Adrenal gland (tissue), 12 donors: ENCODE results near the gene ZFP3. TPM values are rescaled to one million over a fixed set of nuclear protein-coding genes. Genes with fewer than 3 reads are reported as not detected.
"Not testable (repeated sequence)": the region's sequence is repeated elsewhere in the genome, so short reads cannot be mapped to it uniquely, and the experiment has no call there.

Source experiments
- DNase-seq, 7 donors: peaks; one replicate each; pipeline ENCODE4 v3.0.0-alpha.2; 2019 to 2020
- H3K27ac ChIP-seq, 5 donors: fragments of 200-600 bp; sonication (generic) in 4 of 5; 1 replicate in 3 of 5; 2 replicates in 2 of 5; pipeline versions ENCODE4 v1.5.1 to v1.8.0; 2016 to 2020; ENCODE audit warnings: mild to moderate bottlenecking in 1 of 5
- H3K27me3 ChIP-seq: fragments of 200-600 bp; 2 replicates; pipeline ENCODE4 v1.8.0; 2021
- H3K36me3 ChIP-seq, 2 donors: fragments of 200-600 bp; replicated peaks in 1 of 2; 1 replicate in 1 of 2; 2 replicates in 1 of 2; pipeline versions ENCODE4 v1.5.1 to v1.8.0; 2018 to 2022
- H3K4me1 ChIP-seq, 2 donors: fragments of 200-600 bp; replicated peaks in 1 of 2; 1 replicate in 1 of 2; 2 replicates in 1 of 2; pipeline versions ENCODE4 v1.5.1 to v1.8.0; 2018 to 2021
- H3K4me3 ChIP-seq, 4 donors: fragments of 200-600 bp; sonication (generic) in 3 of 4; one replicate each; pipeline ENCODE4 v1.5.1; 2016 to 2018
- H3K9me3 ChIP-seq, 3 donors: fragments of 200-600 bp; sonication (generic) in 1 of 3; replicated peaks in 1 of 3; 1 replicate in 2 of 3; 2 replicates in 1 of 3; pipeline versions ENCODE4 v1.5.1 to v1.8.0; 2016 to 2021
- POLR2A ChIP-seq, 2 donors: fragments of 450-650 bp; IDR thresholded peaks; one replicate each; pipeline ENCODE4 v1.6.1; 2017; ENCODE audit warnings: antibody characterized with exemption in 2 of 2, mild to moderate bottlenecking in 2 of 2, moderate library complexity in 1 of 2
- WGBS, 4 donors: extraction: QIAGEN DNeasy Blood & Tissue Kit in 2 of 4; methylation state at CpG; one replicate each; pipeline versions ENCODE4 v1.1.5 to v1.1.7; 2013 to 2017; 5-methylcytosine and 5-hydroxymethylcytosine counted together
- intact Hi-C, 2 donors: fragments of 100-400 bp; cut with DNase I; formaldehyde crosslinking; loops; one replicate each; pipeline versions ENCODE4 v1.14.1 to v1.15.0; 2022 to 2023
- polyA plus RNA-seq, 3 donors: library from polyadenylated mRNA; stranded (reverse); fragments of 200-250 nt in 2 of 3; fragments of 350-450 nt in 1 of 3; fragmentation: Illumina TruSeq in 1 of 3; extraction: RNeasy Lipid Tissue Mini Kit (QIAGEN cat#74804) in 1 of 3; gene quantifications; one replicate each; pipeline ENCODE4 v1.2.3, GENCODE V29; 2013 to 2014
- total RNA-seq, 9 donors: library from RNA; depleted of rRNA in 4 of 9; stranded (reverse); fragments of >200 nt in 4 of 9; fragments of 120-200 nt in 1 of 9; fragmentation: NEBNext Ultra II Directional in 1 of 9; extraction: Animal tissue kit (Norgen Biotek cat#: 25700) in 1 of 9; gene quantifications; one replicate each; pipeline versions ENCODE4 v1.1.0 to v1.2.4, GENCODE V29; 2013 to 2023
- TF ChIP-seq, protein P1 (sequence below), 6 experiments: fragments of 450-650 bp in 4 of 6; fragments of 200-600 bp in 2 of 6; sonication (generic) in 1 of 6; IDR thresholded peaks; 1 replicate in 5 of 6; 2 replicates in 1 of 6; pipeline versions ENCODE4 v1.5.1 to v1.8.0; 2016 to 2021; ENCODE audit warnings: antibody characterized with exemption in 6 of 6, mild to moderate bottlenecking in 2 of 6, moderate library complexity in 1 of 6
- donor health status: healthy with polysubstance abuse.
- donor health status: Bipolar disorder and iron deficiency.
- donor health status: DM: yes; HTN: yes; CAD: no.
- donor health status: DM: no; HTN: no; CAD: no.
- donor health status: DM: no; HTN: no; CAD: no.
- donor health status: DM: yes; HTN: yes; CAD: no.

Gene ZFP3
- total and polyA plus RNA-seq, 12 donors = 1.6 to 8.4 (median 4.4) TPM

DNA sequence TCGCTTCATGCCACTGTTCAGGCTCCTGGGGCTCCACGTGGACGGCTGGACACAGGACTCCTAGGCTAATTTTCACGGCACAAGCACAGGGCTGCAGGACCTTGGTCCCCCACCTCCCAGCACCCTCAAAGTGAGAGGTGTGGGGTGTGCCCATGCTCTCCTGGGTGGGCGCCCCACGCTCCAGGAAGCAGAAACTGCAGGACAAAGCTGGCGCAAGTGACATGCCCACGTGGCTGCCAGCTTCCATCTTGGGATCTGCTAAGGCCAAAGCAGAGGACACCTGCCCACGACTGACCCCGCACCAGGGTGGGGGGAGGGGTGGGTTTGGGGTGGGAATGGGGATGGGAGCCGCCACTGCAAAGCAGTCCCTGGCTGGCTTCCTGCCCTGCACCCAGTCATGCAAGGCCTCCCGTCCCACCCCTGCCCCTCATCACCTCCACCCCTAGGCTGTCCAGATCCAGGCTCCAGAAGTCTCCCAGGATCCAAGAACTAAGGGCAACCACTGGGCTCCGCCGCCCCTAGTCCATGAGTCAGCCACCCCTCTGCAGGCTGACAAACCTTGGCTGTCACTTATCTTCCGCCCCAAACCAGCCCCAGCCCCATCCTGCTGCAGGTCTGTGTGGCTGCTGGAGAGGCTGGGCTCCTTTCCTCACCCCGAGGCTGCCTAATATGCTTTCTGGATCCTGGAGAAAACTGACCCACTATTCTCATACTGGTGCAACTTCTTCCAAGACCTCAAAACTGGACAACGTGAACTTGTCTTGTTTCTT lies 48.6 kb downstream of the ZFP3 start:
- intact Hi-C loops = no loop called here
- no peak for TF ChIP-seq POLR2A (IDR thresholded peaks at IDR 0.05)
- TF ChIP-seq, protein P1, sequence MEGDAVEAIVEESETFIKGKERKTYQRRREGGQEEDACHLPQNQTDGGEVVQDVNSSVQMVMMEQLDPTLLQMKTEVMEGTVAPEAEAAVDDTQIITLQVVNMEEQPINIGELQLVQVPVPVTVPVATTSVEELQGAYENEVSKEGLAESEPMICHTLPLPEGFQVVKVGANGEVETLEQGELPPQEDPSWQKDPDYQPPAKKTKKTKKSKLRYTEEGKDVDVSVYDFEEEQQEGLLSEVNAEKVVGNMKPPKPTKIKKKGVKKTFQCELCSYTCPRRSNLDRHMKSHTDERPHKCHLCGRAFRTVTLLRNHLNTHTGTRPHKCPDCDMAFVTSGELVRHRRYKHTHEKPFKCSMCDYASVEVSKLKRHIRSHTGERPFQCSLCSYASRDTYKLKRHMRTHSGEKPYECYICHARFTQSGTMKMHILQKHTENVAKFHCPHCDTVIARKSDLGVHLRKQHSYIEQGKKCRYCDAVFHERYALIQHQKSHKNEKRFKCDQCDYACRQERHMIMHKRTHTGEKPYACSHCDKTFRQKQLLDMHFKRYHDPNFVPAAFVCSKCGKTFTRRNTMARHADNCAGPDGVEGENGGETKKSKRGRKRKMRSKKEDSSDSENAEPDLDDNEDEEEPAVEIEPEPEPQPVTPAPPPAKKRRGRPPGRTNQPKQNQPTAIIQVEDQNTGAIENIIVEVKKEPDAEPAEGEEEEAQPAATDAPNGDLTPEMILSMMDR (IDR thresholded peaks at IDR 0.05) = no peak
- Histone ChIP-seq H3K36me3 (no peaks in the 10 kb centered on the region), H3K27ac (no peak overlapping the region), H3K4me3 (no peak overlapping the region), H3K9me3 (no peaks in the 10 kb centered on the region), H3K27me3 (peaks cover 14% of the 10 kb centered on the region), H3K4me1 (peaks cover 0 to 4% of the 10 kb centered on the region in 2 donors)
- DNase-seq = peak in 2 of 7 donors; percentile 11 to 30
- WGBS, 4 donors = 80 to 86% (median 83%) methylated on average over 10 to 17 of the region's 17 CpGs

DNA sequence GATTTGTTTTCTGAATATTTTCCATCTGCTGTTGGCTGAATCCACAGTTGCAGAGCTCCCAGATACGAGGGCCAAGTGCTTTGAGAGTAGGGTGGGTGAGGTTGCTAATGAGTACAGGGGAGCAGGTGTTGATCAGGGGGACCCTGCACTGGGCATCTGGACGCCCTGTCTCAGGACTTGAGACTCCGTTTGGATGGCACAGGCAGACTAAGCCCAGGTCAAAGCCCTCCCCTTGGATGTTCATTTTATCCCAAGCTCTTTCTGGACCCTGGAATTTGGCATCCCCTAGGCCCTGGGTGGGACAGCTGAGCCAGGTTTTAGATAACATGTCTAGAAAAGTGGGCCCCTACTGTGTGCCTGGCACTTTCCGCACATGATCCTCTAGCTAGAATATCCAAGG lies 49.6 kb downstream of the ZFP3 start:
- no peak for DNase-seq
- Histone ChIP-seq H3K27ac (no peak overlapping the region), H3K4me3 (no peak overlapping the region), H3K4me1 (no peaks in the 10 kb centered on the region), H3K27me3 (peaks cover 7% of the 10 kb centered on the region), H3K36me3 (no peaks in the 10 kb centered on the region), H3K9me3 (no peaks in the 10 kb centered on the region)
- no peak for TF ChIP-seq POLR2A (IDR thresholded peaks at IDR 0.05)
- TF ChIP-seq, protein P1 (IDR thresholded peaks at IDR 0.05) = no peak
- intact Hi-C loops = no loop called here
- WGBS, 4 donors = 72 to 77% (median 73%) methylated on average over 3 to 4 of the region's 4 CpGs

GRCh38 chr17:5128387-5128786 lies 50.1 kb downstream of the ZFP3 start:
- H3K36me3 ChIP-seq = not testable (repeated sequence)

DNA sequence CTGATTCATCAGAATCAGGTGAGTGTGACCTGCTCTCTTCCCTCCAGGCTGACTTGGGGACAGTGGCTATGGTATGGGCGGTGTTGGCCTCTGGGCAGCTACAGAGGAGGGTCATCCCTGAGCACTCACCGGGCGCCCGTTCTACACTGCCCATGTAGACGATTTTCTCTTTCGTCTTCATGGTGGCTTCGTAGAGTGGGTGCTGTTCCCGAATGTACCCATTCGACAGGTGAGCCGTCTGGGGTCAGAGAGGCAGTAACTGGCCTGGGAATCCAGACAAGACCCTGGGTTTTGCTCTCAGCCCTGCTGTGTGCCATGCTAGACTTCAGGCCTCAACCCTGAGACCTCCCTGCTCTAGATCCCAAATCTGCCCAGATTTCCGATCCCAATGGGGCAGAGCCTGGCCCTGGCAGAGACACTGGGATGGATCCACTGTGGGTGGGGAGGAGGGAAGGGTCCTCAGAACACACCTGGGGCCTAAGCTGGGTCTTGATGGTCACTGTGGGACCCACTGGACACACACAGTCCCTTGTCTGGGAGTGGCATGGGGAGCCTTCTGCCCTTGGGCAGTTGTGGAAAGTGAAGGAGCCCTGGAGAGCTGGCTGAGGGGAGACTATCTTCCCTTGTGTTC lies 50.8 kb downstream of the ZFP3 start:
- Histone ChIP-seq H3K4me3 (no peak overlapping the region), H3K36me3 (no peaks in the 10 kb centered on the region), H3K27me3 (no peaks in the 10 kb centered on the region), H3K27ac (no peak overlapping the region), H3K9me3 (no peaks in the 10 kb centered on the region), H3K4me1 (no peaks in the 10 kb centered on the region)
- intact Hi-C loops = no loop called here
- 85 to 91% (median 86%) methylated on average over 9 to 11 of the region's 11 CpGs for WGBS, 4 donors
- peak in 1 of 7 donors; percentile 28 for DNase-seq
- TF ChIP-seq, protein P1 (IDR thresholded peaks at IDR 0.05) = no peak
- TF ChIP-seq POLR2A (IDR thresholded peaks at IDR 0.05) = no peak

More at GRCh38 chr17:5128387-5128786, 50.1 kb downstream of the ZFP3 start:
- H3K27me3 ChIP-seq, H3K4me1 ChIP-seq, H3K9me3 ChIP-seq, DNase-seq, H3K27ac ChIP-seq, intact Hi-C loops, H3K4me3 ChIP-seq: not testable (repeated sequence)
- WGBS, 4 donors = 79 to 97% (median 84%) methylated on average over 3 to 8 of the region's 8 CpGs

DNA sequence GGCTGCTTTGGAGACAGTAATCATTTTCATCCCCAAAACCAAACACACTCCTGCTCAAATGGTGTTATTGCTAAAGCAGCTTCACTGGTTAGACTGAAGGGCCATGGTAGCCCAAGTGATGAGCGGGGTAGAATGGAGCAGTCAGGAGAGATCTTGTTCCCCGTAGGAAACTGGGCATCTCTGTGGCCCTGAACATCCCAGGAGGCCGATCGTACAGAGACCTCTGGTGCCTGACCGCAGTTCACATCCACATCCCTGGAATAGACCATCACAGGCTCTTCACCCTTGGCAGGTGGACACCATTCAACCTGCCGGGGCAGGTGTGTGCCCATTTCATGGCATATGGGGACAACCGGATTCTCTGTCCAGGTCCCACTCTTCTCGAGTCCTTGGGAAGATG lies 51.5 kb downstream of the ZFP3 start:
- H3K27me3 ChIP-seq, H3K4me3 ChIP-seq, H3K27ac ChIP-seq, H3K36me3 ChIP-seq, H3K9me3 ChIP-seq, DNase-seq, H3K4me1 ChIP-seq, intact Hi-C loops: not testable (repeated sequence)
- WGBS, 4 donors = 80 to 94% (median 86%) methylated on average over 1 to 8 of the region's 8 CpGs

DNA sequence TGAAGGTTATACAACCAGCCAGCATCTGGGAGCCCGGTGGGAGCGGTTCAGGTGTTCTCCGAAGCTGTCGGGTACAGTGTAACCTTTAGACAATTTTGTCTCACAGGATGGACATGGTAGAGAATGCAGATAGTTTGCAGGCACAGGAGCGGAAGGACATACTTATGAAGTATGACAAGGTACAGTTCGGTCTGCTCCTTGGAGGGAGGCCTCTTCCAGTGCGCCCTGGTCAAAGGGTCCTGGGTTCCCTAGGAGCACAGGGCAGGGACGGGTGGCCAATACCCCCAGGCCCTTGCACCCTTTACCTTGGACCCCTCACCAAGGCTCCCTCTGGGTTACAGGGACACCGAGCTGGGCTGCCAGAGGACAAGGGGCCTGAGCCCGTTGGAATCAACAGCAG lies 52.0 kb downstream of the ZFP3 start:
- H3K4me1 ChIP-seq, DNase-seq, H3K4me3 ChIP-seq, H3K36me3 ChIP-seq, intact Hi-C loops, H3K27ac ChIP-seq, H3K27me3 ChIP-seq, H3K9me3 ChIP-seq: not testable (repeated sequence)
- 78 to 91% (median 87%) methylated on average over 8 to 10 of the region's 10 CpGs for WGBS, 4 donors

DNA sequence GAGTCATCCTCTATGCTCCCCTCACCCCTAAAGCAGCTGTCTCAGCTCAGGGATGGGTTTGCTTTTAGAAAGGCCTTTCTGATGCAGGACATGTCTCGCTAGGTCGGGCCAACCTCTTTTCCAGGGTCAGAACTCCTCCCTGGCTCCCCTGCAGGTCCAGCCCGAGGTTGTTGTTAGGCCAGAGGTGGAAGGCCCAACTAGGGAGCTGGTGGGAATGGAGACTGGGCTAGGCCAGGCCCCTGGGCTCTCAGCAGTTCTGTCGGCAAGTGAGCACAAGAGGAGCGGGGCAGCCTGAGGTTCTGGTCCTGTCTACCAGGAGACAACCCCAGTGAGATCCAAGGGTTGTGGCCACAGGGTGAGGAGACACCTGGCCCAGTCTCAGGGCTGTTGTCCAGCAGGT lies 52.4 kb downstream of the ZFP3 start:
- H3K27ac ChIP-seq, H3K4me3 ChIP-seq, DNase-seq, H3K36me3 ChIP-seq, H3K27me3 ChIP-seq, H3K9me3 ChIP-seq, intact Hi-C loops, H3K4me1 ChIP-seq: not testable (repeated sequence)
- 86 to 93% (median 89%) methylated on average over 5 of the region's 5 CpGs; no CpG with 5 or more reads in 1 of the 4 donors for WGBS, 4 donors
